ENCODE data around the gene INHBA.

GRCh38 chr7:41732436-41732785 lies 29.5 kb upstream of the INHBA start:
- TF ChIP-seq, protein P1, sequence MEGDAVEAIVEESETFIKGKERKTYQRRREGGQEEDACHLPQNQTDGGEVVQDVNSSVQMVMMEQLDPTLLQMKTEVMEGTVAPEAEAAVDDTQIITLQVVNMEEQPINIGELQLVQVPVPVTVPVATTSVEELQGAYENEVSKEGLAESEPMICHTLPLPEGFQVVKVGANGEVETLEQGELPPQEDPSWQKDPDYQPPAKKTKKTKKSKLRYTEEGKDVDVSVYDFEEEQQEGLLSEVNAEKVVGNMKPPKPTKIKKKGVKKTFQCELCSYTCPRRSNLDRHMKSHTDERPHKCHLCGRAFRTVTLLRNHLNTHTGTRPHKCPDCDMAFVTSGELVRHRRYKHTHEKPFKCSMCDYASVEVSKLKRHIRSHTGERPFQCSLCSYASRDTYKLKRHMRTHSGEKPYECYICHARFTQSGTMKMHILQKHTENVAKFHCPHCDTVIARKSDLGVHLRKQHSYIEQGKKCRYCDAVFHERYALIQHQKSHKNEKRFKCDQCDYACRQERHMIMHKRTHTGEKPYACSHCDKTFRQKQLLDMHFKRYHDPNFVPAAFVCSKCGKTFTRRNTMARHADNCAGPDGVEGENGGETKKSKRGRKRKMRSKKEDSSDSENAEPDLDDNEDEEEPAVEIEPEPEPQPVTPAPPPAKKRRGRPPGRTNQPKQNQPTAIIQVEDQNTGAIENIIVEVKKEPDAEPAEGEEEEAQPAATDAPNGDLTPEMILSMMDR (IDR thresholded peaks at IDR 0.05; ENCODE audit: poor library complexity, severe bottlenecking), result no peak
- no peak for TF ChIP-seq POLR2AphosphoS5 (IDR thresholded peaks at IDR 0.05)

Data from neural cell (in vitro differentiated cells).